Breast epithelium (tissue), 3 donors: Measurements from ENCODE around the gene ITPKB.

ENCODE experiments used
- CTCF ChIP-seq, 3 donors: fragments of 450-650 bp; IDR thresholded peaks; one replicate each; pipeline ENCODE4 v1.5.1; 2016 to 2017; ENCODE audit warnings: antibody characterized with exemption in 3 of 3, mild to moderate bottlenecking in 3 of 3, moderate library complexity in 3 of 3
- POLR2A ChIP-seq: fragments of 450-650 bp; IDR thresholded peaks from one replicate; pipeline ENCODE4 v1.6.1; 2016; ENCODE audit warnings: antibody characterized with exemption, mild to moderate bottlenecking, moderate library complexity

GRCh38 chr1:226748306-226748705, 9.2 kb upstream of the ITPKB start:
- no peak for TF ChIP-seq CTCF (IDR thresholded peaks at IDR 0.05)
- no peak for TF ChIP-seq POLR2A
